HG03280 (cell line): ENCODE results near the gene NUP214.
"Not testable (repeated sequence)": the region's sequence is repeated elsewhere in the genome, so short reads cannot be mapped to it uniquely, and the experiment has no call there.

ENCODE experiments used
- ATAC-seq: cut with Tn5 transposase; IDR thresholded peaks from one replicate; pipeline ENCODE4 v1.9.1; 2021; ENCODE audit warnings: mild to moderate bottlenecking, moderate library complexity; ENCODE audit not compliant: unreplicated experiment

NUP214 gene

GRCh38 chr9:131227959-131228460 lies 102.6 kb downstream of the NUP214 start:
- ATAC-seq, result no peak

GRCh38 chr9:131228988-131229387 lies 103.6 kb downstream of the NUP214 start:
- ATAC-seq, result no peak

- ATAC-seq, result no peak
Observed at GRCh38 chr9:131233556-131233955, 108.2 kb downstream of the NUP214 start.

GRCh38 chr9:131233995-131234394 lies 108.6 kb downstream of the NUP214 start:
- ATAC-seq, result no peak

- ATAC-seq, result no peak
Observed at GRCh38 chr9:131234799-131235479, 109.6 kb downstream of the NUP214 start.

GRCh38 chr9:131235480-131235851 lies 110.1 kb downstream of the NUP214 start:
- no peak for ATAC-seq

- ATAC-seq, result no peak
Observed at GRCh38 chr9:131236161-131236560, 110.8 kb downstream of the NUP214 start.

GRCh38 chr9:131236761-131237160 lies 111.4 kb downstream of the NUP214 start:
- no peak for ATAC-seq

GRCh38 chr9:131237291-131237690 lies 111.9 kb downstream of the NUP214 start:
- no peak for ATAC-seq

- peak; percentile 79 for ATAC-seq
Observed at GRCh38 chr9:131237931-131238401, 112.6 kb downstream of the NUP214 start.

GRCh38 chr9:131238402-131239021 lies 113.1 kb downstream of the NUP214 start:
- ATAC-seq, result peak; percentile 7

GRCh38 chr9:131239161-131239975 lies 114.0 kb downstream of the NUP214 start:
- no peak for ATAC-seq

GRCh38 chr9:131240047-131240921 lies 114.9 kb downstream of the NUP214 start:
- ATAC-seq, result no peak

GRCh38 chr9:131244331-131244730 lies 118.9 kb downstream of the NUP214 start:
- ATAC-seq, result not testable (repeated sequence)

GRCh38 chr9:131246618-131247017 lies 121.2 kb downstream of the NUP214 start:
- no peak for ATAC-seq

GRCh38 chr9:131252120-131252519 lies 126.7 kb downstream of the NUP214 start:
- no peak for ATAC-seq

GRCh38 chr9:131253891-131254491 lies 128.6 kb downstream of the NUP214 start:
- no peak for ATAC-seq

- ATAC-seq, result no peak
Observed at GRCh38 chr9:131254626-131255025, 129.2 kb downstream of the NUP214 start.

- no peak for ATAC-seq
Observed at GRCh38 chr9:131255676-131256197, 130.4 kb downstream of the NUP214 start.
